GM19193 (cell line): ENCODE measurements around the gene SLC11A2.

ENCODE experiments used
- POLR2A ChIP-seq: IDR thresholded peaks from 4 replicates; pipeline ENCODE4 v1.6.1; 2011; ENCODE audit not compliant: insufficient read depth, insufficient read length; ENCODE audit errors: extremely low read depth

The SLC11A2 gene

DNA sequence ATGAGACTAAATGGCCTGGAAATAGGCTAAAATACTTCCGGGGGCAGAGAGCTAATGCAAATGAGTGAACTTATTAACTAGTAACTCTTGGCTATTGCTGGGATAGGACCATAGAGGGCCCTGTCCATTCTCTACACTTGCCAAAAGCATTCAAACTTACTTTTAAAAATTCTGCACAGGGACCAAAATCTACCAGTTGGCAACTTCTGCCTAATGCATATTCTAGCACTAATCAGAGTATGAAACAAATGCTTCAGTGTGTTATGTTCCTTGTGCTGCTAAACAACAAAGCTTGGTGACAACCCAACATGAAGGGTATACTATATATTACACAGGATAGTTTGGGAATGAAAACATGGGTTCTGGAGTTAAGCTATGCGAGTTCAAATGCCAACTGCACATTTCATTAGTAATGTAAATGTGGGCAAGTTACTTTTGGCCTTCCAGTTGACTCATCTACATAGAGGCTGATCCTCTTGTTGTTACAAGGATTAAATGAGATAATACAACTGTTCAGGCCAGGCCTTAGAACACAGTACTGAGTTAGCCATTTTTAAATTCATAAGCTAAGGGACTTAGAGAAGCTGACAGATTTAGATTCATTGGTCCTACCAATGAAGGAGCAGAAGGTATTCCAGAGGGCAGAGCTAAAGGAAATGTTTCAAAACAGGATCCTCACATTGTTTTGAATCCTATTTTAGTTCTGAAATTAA, 41.4 kb downstream of the SLC11A2 start:
- TF ChIP-seq POLR2A = no peak

DNA sequence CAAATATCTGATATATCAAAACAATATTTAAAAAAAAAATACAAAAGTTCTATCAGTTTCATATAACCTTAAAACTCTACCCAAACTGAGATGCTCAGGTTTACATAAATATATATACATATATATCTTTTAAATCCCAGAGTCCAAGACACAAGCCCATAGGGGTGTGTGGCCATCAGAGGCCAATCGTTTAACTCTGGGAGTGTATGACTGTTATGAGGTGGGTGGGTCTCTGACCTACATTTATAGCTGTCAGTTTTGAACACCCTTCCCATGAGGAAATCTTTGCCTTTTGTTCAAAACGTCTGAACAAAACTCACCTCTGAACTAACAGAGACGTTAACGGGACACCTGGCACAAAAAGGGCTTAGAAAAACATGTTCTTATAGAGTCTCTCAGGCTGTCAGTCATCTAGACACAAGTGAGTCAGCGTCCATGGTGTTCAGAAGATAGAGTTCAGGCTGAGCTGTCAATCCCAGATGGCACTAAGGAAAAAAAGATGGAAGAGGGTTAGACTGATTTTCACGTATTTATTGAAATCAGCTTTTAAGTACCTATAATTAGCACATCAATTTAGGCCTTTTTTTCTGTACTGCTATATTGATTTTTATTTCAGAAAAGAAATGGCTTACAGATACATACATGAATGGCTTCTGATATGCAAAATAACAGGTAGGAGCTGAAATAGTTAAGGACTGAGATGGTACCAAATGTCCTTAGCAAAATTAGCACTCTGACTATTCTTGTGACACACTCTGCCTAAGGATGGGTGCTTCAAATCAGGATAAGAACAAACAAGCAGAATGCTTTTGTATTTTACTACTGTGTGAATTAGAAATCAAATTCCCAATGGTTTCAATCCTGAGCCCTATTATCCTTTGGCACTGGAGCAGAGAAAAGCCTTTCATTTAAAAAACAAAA, 44.6 kb downstream of the SLC11A2 start:
- no peak for TF ChIP-seq POLR2A

DNA sequence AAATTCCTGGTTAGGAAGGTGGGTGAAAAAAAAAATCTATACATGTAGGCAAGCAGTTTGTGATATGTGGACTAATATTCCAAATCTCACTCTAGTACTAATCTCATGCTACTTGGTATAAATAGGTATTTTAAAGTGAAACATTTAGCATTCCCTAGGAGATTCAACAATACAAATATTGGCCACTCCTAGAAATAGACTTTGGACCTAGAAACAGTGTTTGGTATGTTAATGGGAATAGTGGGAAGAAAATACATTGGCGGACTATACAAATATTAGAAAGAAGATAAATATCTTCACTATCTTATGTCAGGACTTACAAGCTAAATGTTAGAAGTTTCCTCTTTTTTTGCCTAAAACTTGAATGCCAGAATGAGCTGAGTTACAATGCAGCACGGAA, 45.6 kb downstream of the SLC11A2 start:
- TF ChIP-seq POLR2A = no peak

DNA sequence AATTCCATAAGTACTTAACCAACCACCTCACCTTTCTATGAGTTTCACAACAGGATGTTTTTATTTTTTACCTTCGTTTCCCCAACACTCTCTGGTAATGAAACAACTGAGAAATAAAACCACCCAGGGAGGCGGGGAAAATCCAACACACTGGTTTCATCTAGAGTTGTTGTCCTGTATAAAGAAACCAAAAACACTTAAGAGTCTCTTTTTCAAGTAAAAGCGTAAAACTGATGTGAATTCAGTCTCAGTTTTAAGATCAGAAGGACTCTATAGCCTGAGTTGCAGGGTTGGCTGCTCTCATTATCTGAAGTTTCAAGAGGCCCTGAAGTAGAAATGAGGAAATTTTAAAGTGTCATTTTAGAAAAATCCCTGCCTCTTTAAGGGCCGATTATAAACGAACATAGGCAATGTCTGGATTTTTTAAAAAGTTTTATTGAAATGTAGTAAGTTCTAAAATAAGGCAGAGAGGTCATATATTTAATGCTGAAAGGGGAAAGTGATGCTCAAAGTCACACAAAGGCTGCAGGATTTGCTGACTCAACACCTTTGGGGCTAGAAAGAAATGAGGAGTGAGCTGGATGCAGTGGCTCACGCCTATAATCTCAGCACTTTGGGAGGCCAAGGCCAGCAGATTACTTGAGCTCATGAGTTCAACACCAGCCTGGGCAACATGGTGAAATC, 46.7 kb downstream of the SLC11A2 start:
- TF ChIP-seq POLR2A = no peak

DNA sequence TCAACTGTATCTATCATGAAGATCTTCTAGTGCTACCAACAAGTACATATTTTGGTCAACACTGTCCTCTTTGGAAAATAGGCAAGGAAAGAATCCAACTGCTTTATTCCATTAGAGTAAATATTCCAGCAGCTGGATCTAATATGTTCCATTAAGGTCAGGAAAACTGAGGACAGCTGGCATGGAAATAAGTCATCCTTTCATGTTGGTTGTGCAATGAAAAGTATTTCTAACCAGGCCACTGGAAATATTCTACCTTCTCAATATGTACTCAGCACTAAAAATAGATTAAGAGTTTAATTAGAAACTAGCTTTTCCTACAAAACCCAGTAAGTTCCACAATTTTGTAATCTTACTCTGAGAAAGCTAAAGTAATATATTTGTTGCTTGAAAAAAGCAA, 54.2 kb downstream of the SLC11A2 start:
- no peak for TF ChIP-seq POLR2A

DNA sequence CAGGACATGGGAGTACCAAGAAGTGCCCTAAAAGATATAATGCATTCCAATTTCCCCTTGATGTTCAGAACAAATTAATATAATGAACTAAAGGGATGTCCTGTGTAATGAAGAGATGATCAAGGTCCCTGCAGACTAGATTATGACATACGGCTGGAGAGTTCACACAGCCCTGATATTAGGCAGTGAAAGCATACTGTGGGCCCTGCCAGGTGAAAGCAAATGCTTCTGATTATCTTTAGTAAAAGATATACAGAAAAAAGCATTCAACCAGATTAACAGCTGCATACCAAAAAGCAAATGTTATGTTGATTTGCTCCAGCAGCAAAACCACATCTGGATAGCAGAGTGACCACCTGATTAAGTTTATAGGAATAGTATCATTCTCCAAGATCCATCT, 61.8 kb downstream of the SLC11A2 start:
- TF ChIP-seq POLR2A = no peak

DNA sequence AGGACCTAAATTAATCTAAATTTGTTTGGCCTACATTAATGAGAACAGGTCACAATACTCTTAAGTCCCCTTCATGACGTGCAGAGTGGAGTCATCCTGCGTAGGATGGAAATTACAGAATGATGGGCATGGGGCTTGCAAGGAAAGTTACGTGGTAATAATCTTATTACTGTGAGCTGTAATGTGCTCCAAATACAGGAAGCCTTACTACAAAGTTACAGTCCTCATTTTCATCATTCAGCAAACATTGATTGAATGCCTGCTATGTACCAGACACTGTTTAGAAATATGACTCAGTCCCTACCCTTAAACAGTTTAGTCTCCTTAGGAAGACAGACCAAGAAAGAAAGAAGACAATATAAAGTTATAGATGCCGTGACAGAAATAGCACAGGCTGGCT, 64.5 kb downstream of the SLC11A2 start:
- no peak for TF ChIP-seq POLR2A

DNA sequence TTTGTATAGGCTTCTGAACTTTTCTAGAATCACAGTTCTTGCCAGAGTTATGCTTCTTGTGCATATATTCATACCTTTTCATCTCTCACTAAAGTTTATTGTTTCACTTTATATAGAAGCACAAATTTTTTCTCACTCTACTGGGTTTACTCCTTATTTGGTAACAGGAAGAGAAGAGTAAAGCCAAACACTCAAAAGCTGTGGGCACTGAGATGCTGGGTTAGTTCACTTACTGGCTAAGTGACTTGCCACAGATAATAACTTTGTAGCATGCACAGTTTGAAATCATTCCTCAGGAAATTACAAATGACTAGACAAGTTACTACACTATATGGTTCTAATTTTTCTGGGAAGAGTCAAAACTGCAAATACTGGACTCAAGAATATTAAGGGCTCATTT, 66.1 kb downstream of the SLC11A2 start:
- TF ChIP-seq POLR2A = no peak

DNA sequence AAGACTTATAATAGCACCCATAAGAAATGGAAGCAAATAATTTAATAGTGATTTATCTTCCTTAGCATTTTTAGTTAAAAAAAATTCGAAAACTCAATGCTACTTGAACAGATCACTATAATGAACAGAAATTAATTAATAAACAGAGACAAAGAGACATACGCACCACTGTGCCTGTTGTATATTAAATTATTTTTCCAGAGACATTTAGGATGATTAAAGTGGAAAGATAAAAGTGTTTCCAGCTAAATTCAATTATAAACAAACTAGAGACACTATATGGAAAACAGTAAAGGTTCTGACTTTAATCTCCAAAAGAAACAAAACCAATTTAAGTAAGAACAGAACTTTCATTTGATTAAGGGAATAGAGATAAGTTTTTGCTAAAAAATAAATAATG, 70.5 kb downstream of the SLC11A2 start:
- TF ChIP-seq POLR2A = no peak

DNA sequence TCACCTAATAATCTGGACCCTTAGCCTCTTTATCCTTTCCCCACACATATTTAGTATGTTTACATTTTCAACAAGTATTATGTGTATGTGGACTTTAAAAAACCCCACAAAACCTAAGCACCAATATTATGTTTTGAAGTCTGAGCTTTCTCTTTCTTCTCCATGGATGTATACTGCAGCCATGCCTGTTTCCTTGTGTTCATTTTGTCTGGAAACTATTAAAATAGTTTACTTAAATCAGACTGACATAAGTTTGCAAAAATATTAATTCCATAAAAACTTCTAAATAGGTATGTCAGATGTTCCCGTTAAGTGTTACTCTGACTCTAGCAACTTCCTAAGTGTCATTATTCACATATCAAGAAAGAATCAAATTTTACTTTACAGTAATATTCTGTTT, 70.9 kb downstream of the SLC11A2 start:
- no peak for TF ChIP-seq POLR2A

DNA sequence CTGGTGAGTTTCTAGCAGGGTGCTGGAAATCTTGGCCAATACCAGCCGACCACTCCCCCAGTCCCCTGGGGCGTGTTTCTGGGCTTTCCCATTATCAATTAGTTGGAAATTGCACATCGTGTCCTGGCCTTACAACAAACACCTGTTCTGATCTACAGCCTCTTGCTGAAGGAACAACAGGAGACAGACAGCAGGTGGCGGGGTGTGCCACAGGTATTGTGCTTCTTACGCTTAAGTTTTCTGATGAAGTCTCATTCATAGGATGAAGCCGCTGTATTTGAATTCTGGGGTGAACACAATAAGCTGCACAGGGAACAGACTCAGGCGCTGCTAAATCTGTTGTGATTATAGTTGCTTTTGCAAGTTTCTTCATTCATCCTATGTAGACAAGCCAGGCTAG, 73.1 kb downstream of the SLC11A2 start:
- TF ChIP-seq POLR2A = no peak

DNA sequence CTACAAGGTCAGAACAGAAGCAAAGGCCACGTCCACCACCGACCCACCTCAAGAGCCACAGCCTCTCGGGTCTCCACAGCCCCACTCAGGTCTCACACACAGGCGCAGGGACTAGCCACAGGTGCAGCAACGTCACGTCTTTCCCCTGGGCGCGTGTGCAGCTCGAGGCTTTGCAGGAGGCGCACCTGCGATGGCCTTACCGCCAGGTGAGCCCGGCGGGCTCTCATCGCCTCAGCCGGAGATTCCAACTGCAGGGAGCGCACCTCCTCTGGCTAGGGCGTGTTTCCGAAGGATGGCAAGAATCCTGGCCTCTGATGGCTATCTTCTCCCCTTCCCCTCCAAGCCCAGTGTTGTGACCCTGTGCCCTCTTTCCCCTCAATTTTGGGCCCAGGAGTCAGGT, 73.7 kb downstream of the SLC11A2 start, which contains the start of gene HIGD1C:
TSS of gene HIGD1C (plus strand) at position 35 of the 400 bp plus-strand sequence. CDS start 1,455 bp downstream, outside the sequence.
- TF ChIP-seq POLR2A = no peak

DNA sequence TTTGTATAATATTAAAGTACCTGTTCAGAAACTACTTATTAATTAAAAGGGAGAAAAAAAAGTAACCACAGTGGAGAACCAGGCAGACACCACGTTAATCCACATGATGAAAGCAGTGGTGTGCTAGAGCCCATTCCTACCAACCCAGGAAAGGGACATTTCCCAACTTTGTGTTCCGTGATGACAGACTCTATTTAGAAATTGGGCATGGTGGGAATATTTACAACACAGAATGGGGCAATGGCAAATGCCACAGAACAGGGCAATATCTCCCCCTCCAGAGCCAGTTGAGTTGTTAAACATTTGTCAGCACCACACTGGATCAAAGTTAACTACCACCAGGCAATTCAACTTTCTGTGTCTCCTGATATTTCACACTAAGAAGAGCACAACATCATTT, 75.1 kb downstream of the SLC11A2 start:
- no peak for TF ChIP-seq POLR2A

DNA sequence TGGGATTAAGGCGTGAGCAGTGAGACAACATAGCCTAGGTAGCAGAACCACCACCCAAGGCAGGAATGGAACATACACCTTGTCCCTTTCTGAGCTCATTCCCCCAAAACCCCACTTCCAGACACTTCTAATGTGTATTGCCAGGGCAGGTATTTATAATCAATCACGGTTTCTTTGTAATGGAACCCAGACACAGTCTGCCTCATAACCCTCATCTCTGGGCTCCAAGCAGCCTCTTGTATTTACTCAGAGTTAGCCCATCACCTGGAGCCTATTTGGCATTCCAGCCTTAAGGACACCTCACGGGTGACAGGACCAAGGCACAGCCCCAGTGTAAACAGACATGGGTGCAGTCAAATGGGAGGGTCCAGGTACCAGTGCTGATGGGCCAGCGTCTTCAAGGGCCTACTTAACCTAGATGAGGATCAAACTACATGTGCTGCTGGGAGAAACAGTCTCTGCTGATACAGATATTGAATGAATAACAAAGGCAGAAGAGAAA, 76.3 kb downstream of the SLC11A2 start:
- TF ChIP-seq POLR2A = no peak

DNA sequence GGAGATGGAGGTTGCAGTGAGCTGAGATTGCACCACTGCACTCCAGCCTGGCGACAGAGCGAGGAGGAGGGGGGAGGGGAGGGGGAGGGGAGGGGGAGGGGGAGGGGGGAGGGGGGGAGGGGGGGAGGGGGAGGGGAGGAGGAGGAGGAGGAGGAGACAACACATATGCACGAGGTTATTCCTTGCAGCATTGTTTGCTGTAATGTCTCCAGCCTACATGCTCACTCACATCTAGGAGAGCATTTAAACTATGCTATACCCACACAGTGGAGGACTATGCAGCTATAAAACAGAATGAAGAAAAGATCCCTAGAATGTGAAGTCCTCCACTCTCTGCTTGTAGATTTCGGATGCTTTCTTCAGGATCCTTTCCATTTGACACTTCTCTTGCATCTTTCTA, 77.4 kb downstream of the SLC11A2 start:
- no peak for TF ChIP-seq POLR2A
